GM12865 (cell line): ENCODE measurements around the gene CREB5.

Source experiments
- DNase-seq: peaks from one replicate; pipeline ENCODE4 v3.0.0; 2010; ENCODE audit warnings: low read depth
- H3K4me3 ChIP-seq: 2 replicates; pipeline ENCODE4 v1.5.1; 2011; ENCODE audit warnings: mild to moderate bottlenecking, low read depth, low read length, control low read depth
- CTCF ChIP-seq: IDR thresholded peaks from 2 replicates; pipeline ENCODE4 v1.5.1; 2011; ENCODE audit warnings: low read length, control low read depth, low read depth, inconsistent platforms; ENCODE audit not compliant: insufficient read depth; ENCODE audit errors: missing control alignments

The CREB5 gene

GRCh38 chr7:28700790-28701203, 288.5 kb downstream of the CREB5 start:
- DNase-seq = no peak
- no peak overlapping the region for H3K4me3 ChIP-seq
- no peak for TF ChIP-seq CTCF

DNA sequence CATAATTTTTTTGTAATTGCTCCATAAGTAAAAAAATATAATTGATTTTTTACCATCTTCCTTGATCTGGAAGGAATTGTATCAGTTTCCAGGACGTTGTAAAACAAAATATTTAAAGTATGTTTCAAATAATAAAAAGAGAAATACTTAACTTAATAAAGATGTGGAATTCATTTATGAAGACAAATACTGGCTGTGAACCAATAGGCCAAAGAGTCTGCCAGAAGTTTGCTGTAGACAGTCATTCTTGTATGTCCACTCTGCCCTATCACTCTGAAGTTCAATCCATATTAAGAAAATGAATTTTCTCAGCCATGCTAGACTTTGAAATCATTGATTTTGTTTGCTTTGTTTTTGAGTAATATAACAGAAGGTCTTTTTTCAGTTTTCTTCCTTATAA, 289.4 kb downstream of the CREB5 start:
- H3K4me3 ChIP-seq = no peak overlapping the region
- no peak for DNase-seq
- TF ChIP-seq CTCF = no peak

GRCh38 chr7:28702171-28702570, 289.9 kb downstream of the CREB5 start:
- no peak overlapping the region for H3K4me3 ChIP-seq
- DNase-seq = no peak
- no peak for TF ChIP-seq CTCF

GRCh38 chr7:28703037-28703765, 290.9 kb downstream of the CREB5 start:
- DNase-seq = no peak
- H3K4me3 ChIP-seq = no peak overlapping the region
- no peak for TF ChIP-seq CTCF

DNA sequence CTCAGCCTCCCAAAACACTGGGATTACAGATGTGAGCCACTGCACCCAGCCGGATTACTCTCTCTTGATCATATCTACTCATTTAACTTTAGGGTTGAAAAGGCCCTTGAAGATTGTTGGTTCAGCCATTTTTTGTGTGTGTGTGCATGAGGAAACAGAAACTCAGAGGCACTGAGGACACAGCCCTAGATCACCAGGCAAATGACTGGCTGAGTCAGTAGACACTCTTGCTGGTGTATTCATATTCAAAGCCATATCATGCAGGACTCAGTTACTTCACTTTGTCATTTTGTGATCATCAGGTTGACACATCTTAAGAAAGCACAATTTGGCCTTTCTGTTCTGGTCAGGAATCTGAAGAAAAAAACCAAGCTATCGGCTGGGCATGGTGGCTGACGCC, 292.4 kb downstream of the CREB5 start:
- TF ChIP-seq CTCF = no peak
- DNase-seq = peak; percentile 34
- H3K4me3 ChIP-seq = no peak overlapping the region

- TF ChIP-seq CTCF = no peak
- peak; percentile 78 for DNase-seq
- no peak overlapping the region for H3K4me3 ChIP-seq
Observed at GRCh38 chr7:28705350-28705749, 293.0 kb downstream of the CREB5 start.

- DNase-seq = no peak
- H3K4me3 ChIP-seq = no peak overlapping the region
- TF ChIP-seq CTCF = no peak
Observed at GRCh38 chr7:28706584-28706983, 294.3 kb downstream of the CREB5 start.
